BLaER1 treated with 17β-estradiol and CSF1 and Interleukin-3, amounts not matched to agents 10 nM and 100 nM (cell line): ENCODE results near the gene KLHL11.
"Not testable (repeated sequence)": the region's sequence is repeated elsewhere in the genome, so short reads cannot be mapped to it uniquely, and the experiment has no call there.

Experiments
- H3K27ac ChIP-seq, 11 experiments: shearing (Covaris generic); formaldehyde crosslinking; 2 replicates each; pipeline ENCODE4 v1.8.1; 2022
- H3K27me3 ChIP-seq, 11 experiments: shearing (Covaris generic); formaldehyde crosslinking; 2 replicates each; pipeline ENCODE4 v1.8.1; 2022
- H3K36me3 ChIP-seq, 11 experiments: shearing (Covaris generic); formaldehyde crosslinking; 2 replicates each; pipeline ENCODE4 v1.8.1; 2022
- H3K4me1 ChIP-seq, 10 experiments: shearing (Covaris generic); formaldehyde crosslinking; 2 replicates each; pipeline ENCODE4 v1.8.1; 2022
- H3K4me2 ChIP-seq, 11 experiments: shearing (Covaris generic); formaldehyde crosslinking; 2 replicates each; pipeline ENCODE4 v1.8.1; 2022
- H3K4me3 ChIP-seq, 10 experiments: shearing (Covaris generic); formaldehyde crosslinking; 2 replicates each; pipeline ENCODE4 v1.8.1; 2022
- H3K9ac ChIP-seq, 11 experiments: shearing (Covaris generic); formaldehyde crosslinking; 2 replicates each; pipeline ENCODE4 v1.8.1; 2022
- H3K9me3 ChIP-seq, 11 experiments: shearing (Covaris generic); formaldehyde crosslinking; replicated peaks in 1 of 11; 2 replicates each; pipeline ENCODE4 v1.8.1; 2022
- H4K20me1 ChIP-seq, 11 experiments: shearing (Covaris generic); formaldehyde crosslinking; 2 replicates each; pipeline ENCODE4 v1.8.1; 2022
- Cebpa-rat ChIP-seq, 11 experiments: shearing (Covaris generic); IDR thresholded peaks; 2 replicates each; pipeline ENCODE4 v1.8.1; 2022

KLHL11 gene

GRCh38 chr17:41863074-41863848, 2.0 kb downstream of the KLHL11 start:
- Histone ChIP-seq H3K27ac (peak overlapping the region in 8 of 11 experiments; percentile 10 to 94 (median 88); a peak in 10 of 22 replicates), H3K4me2 (peak overlapping the region; percentile 82 to 99 (median 95)), H3K4me3 (peak overlapping the region; percentile 84 to 96 (median 90)), H3K27me3 (no peaks in the 10 kb centered on the region), H4K20me1 (peaks cover 44 to 67% (median 63%) of the 10 kb centered on the region in 11 experiments; a peak in 21 of 22 replicates), H3K4me1 (peaks cover 34 to 43% (median 39%) of the 10 kb centered on the region in 10 experiments), H3K9me3 (no peaks in the 10 kb centered on the region), H3K9ac (peak overlapping the region; percentile 86 to 96 (median 93)), H3K36me3 (peaks cover 16 to 21% (median 20%) of the 10 kb centered on the region in 11 experiments)
- TF ChIP-seq Cebpa-rat (IDR thresholded peaks at IDR 0.05) = no peak

- Histone ChIP-seq H3K36me3 (peaks cover 0 to 13% (median 5%) of the 10 kb centered on the region in 11 experiments; a peak in 11 of 22 replicates), H3K4me1 (peaks cover 34 to 40% (median 38%) of the 10 kb centered on the region in 10 experiments), H3K27me3 (no peaks in the 10 kb centered on the region), H3K27ac (no peak overlapping the region), H3K9me3 (no peaks in the 10 kb centered on the region), H3K4me3 (no peak overlapping the region), H3K4me2 (peak overlapping the region in 6 of 11 experiments; percentile 82 to 99 (median 96); a peak in 5 of 22 replicates), H4K20me1 (peaks cover 44 to 96% (median 87%) of the 10 kb centered on the region in 11 experiments; a peak in 21 of 22 replicates), H3K9ac (peak overlapping the region in 3 of 11 experiments; percentile 1 to 37 (median 20); a peak in 2 of 22 replicates)
- TF ChIP-seq Cebpa-rat (IDR thresholded peaks at IDR 0.05) = no peak
Observed at GRCh38 chr17:41860254-41860931, 4.8 kb downstream of the KLHL11 start.

GRCh38 chr17:41851382-41851781, 13.8 kb downstream of the KLHL11 start:
- peaks cover 3 to 98% (median 76%) of the 10 kb centered on the region in 11 experiments; a peak in 17 of 22 replicates for H4K20me1 ChIP-seq
- H3K4me3 ChIP-seq, H3K27me3 ChIP-seq, H3K9me3 ChIP-seq, H3K27ac ChIP-seq: not testable (repeated sequence)
- H3K9ac ChIP-seq = 0 out of 22 replicates have a peak overlapping the region, but pooled peaks of 1 of the 11 experiments have one; percentile 10
- peaks cover 18 to 63% (median 53%) of the 10 kb centered on the region in 11 experiments for H3K36me3 ChIP-seq
- H3K4me2 ChIP-seq = peak overlapping the region; percentile 25 to 67 (median 47); a peak in 20 of 22 replicates
- H3K4me1 ChIP-seq = peaks cover 30 to 40% (median 36%) of the 10 kb centered on the region in 10 experiments

- no peak overlapping the region for H3K4me3 ChIP-seq
- H3K9ac ChIP-seq = peak overlapping the region in 2 of 11 experiments; percentile 16 to 38; a peak in 3 of 22 replicates
- peak overlapping the region in 6 of 11 experiments; percentile 10 to 46 (median 22); a peak in 8 of 22 replicates for H3K27ac ChIP-seq
- TF ChIP-seq Cebpa-rat (IDR thresholded peaks at IDR 0.05) = no peak
- H4K20me1 ChIP-seq = peaks cover 3 to 78% (median 59%) of the 10 kb centered on the region in 11 experiments; a peak in 15 of 22 replicates
- peak overlapping the region in 10 of 11 experiments; percentile 25 to 67 (median 48); a peak in 17 of 22 replicates for H3K4me2 ChIP-seq
- H3K4me1 ChIP-seq = peaks cover 30 to 42% (median 36%) of the 10 kb centered on the region in 10 experiments
- H3K9me3 ChIP-seq = no peaks in the 10 kb centered on the region
- H3K27me3 ChIP-seq = no peaks in the 10 kb centered on the region
- H3K36me3 ChIP-seq = peaks cover 12 to 52% (median 42%) of the 10 kb centered on the region in 11 experiments
Observed at GRCh38 chr17:41849251-41849990, 15.8 kb downstream of the KLHL11 start.

- H3K27ac ChIP-seq = peak overlapping the region in 4 of 11 experiments; percentile 16 to 46 (median 21); a peak in 4 of 22 replicates
- no peaks in the 10 kb centered on the region for H3K27me3 ChIP-seq
- peaks cover 3 to 72% (median 52%) of the 10 kb centered on the region in 11 experiments; a peak in 15 of 22 replicates for H4K20me1 ChIP-seq
- peak overlapping the region in 1 of 11 experiments; percentile 38; a peak in 1 of 22 replicates for H3K9ac ChIP-seq
- H3K4me3 ChIP-seq = no peak overlapping the region
- H3K4me2 ChIP-seq = peak overlapping the region in 5 of 11 experiments; percentile 25 to 61 (median 47); a peak in 10 of 22 replicates
- peaks cover 30 to 42% (median 36%) of the 10 kb centered on the region in 10 experiments for H3K4me1 ChIP-seq
- TF ChIP-seq Cebpa-rat (IDR thresholded peaks at IDR 0.05) = no peak
- H3K9me3 ChIP-seq = no peaks in the 10 kb centered on the region
- H3K36me3 ChIP-seq = peaks cover 6 to 46% (median 36%) of the 10 kb centered on the region in 11 experiments
Observed at GRCh38 chr17:41848788-41849187, 16.4 kb downstream of the KLHL11 start.

- H3K4me3 ChIP-seq = no peak overlapping the region
- peaks cover 8 to 16% (median 12%) of the 10 kb centered on the region in 10 experiments; a peak in 19 of 20 replicates for H3K4me1 ChIP-seq
- no peaks in the 10 kb centered on the region for H3K9me3 ChIP-seq
- H3K36me3 ChIP-seq = peaks cover 0 to 16% (median 11%) of the 10 kb centered on the region in 11 experiments; a peak in 18 of 22 replicates
- H3K27me3 ChIP-seq = no peaks in the 10 kb centered on the region
- H4K20me1 ChIP-seq = peaks cover 0 to 33% (median 14%) of the 10 kb centered on the region in 11 experiments; a peak in 11 of 22 replicates
- H3K4me2 ChIP-seq = no peak overlapping the region
- H3K9ac ChIP-seq = no peak overlapping the region
- no peak overlapping the region for H3K27ac ChIP-seq
- TF ChIP-seq Cebpa-rat (IDR thresholded peaks at IDR 0.05) = no peak
Observed at GRCh38 chr17:41844971-41845370, 20.3 kb downstream of the KLHL11 start.

- not testable (repeated sequence) for H4K20me1 ChIP-seq, H3K9me3 ChIP-seq, H3K9ac ChIP-seq
Observed at GRCh38 chr17:41840781-41841180, 24.4 kb downstream of the KLHL11 start.

GRCh38 chr17:41839448-41839847, 25.8 kb downstream of the KLHL11 start:
- peaks cover 9 to 18% (median 16%) of the 10 kb centered on the region in 10 experiments for H3K4me1 ChIP-seq
- H3K4me2 ChIP-seq, H3K9me3 ChIP-seq, H3K27me3 ChIP-seq, H3K9ac ChIP-seq, H4K20me1 ChIP-seq, H3K27ac ChIP-seq, H3K36me3 ChIP-seq, H3K4me3 ChIP-seq: not testable (repeated sequence)

More at GRCh38 chr17:41840781-41841180, 24.4 kb downstream of the KLHL11 start:
- peak overlapping the region in 2 of 11 experiments; percentile 6 to 11; a peak in 2 of 22 replicates for H3K4me2 ChIP-seq
- not testable (repeated sequence) for H3K27ac ChIP-seq, H3K36me3 ChIP-seq, H3K4me1 ChIP-seq, H3K4me3 ChIP-seq, H3K27me3 ChIP-seq
